Measurements from ENCODE around the gene PIP5K1B. TPM values are rescaled to one million over a fixed set of nuclear protein-coding genes. Genes with fewer than 3 reads are reported as not detected.

Gene PIP5K1B
- total RNA-seq, 1 experiment from 2014 or later, result 0.20 TPM

DNA sequence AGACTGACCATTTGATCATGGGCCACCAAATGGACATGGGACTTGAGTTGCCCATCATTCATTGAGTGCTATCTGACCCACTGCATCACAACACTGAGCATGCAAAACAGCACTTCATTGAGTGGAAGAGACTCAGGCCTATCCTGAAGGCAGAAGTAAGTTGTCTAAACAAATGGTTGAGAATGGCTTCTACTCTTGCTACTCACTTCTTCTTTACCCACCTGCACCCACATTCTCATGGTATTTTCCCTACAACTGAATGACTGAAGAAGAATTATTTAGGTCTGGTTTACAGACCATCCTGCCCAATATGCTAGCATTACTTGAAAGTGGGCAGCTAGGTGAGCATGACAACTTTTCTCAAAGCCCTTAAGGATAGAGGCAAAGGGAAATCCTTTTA lies 41.0 kb upstream of the PIP5K1B start:
- no TSS peak for BruUV-seq (replicated peaks)
- Histone ChIP-seq H3K4me1 (ENCODE audit: control insufficient read depth in 1 of 2, insufficient read depth in 2 of 2, low read length in 2 of 2) (no peaks in the 10 kb centered on the region), H3K27me3 (ENCODE audit: insufficient read depth, low read length) (peaks cover 14% of the 10 kb centered on the region; the same call in 1 of the 2 replicates), H3K36me3 (ENCODE audit: control insufficient read depth in 1 of 2, insufficient read depth in 2 of 2, low read length in 2 of 2) (no peaks in the 10 kb centered on the region), H4K20me1 (ENCODE audit: insufficient read depth) (no peaks in the 10 kb centered on the region), H3K9ac (ENCODE audit: low read length) (no peak overlapping the region), H3K27ac (ENCODE audit: low read depth, low read length) (no peak overlapping the region), H3K9me3 (ENCODE audit: control insufficient read depth in 1 of 2, insufficient read depth in 1 of 2, low read depth in 1 of 2, low read length in 2 of 2) (no peaks in the 10 kb centered on the region), H3K4me2 (ENCODE audit: low read length) (no peak overlapping the region), H3K9me2 (ENCODE audit: insufficient read depth) (no peaks in the 10 kb centered on the region), H2AFZ (ENCODE audit: low read depth, low read length, poor library complexity, severe bottlenecking) (no peak overlapping the region), H3K4me3 (replicated peaks in 1 of 2; ENCODE audit: low read depth in 1 of 2, low read length in 2 of 2) (no peak overlapping the region), H3K79me2 (ENCODE audit: insufficient read depth, low read length) (no peaks in the 10 kb centered on the region)
- DNase-seq (ENCODE audit: low read depth, low spot score) (no peak), ATAC-seq (no peak)
- CTCF ChIA-PET, result no interaction called here
- intact Hi-C loops (cut with micrococcal nuclease), result no loop called here
- POLR2A ChIA-PET, result no interaction called here
- TF ChIP-seq CBX3 (IDR thresholded peaks at IDR 0.05; ENCODE audit: low read depth), result no peak
- no peak for TF ChIP-seq FOSL1 (IDR thresholded peaks at IDR 0.05; ENCODE audit: low read depth)
- TF ChIP-seq EGR1 (IDR thresholded peaks at IDR 0.05; ENCODE audit: low read depth), result no peak
- TF ChIP-seq SP1 (IDR thresholded peaks at IDR 0.05; ENCODE audit: low read depth), result no peak
- RAD21 ChIA-PET (ENCODE audit: low non-redundant PET in 1 of 2, low total read pairs in 2 of 2, uncharacterized antibody in 2 of 2, unreplicated experiment in 2 of 2), result no interaction called here

- Histone ChIP-seq H3K27me3 (ENCODE audit: insufficient read depth, low read length) (peaks cover 17% of the 10 kb centered on the region), H3K79me2 (ENCODE audit: insufficient read depth, low read length) (no peaks in the 10 kb centered on the region), H2AFZ (ENCODE audit: low read depth, low read length, poor library complexity, severe bottlenecking) (no peak overlapping the region), H3K27ac (ENCODE audit: low read depth, low read length) (no peak overlapping the region), H4K20me1 (ENCODE audit: insufficient read depth) (no peaks in the 10 kb centered on the region), H3K36me3 (ENCODE audit: control insufficient read depth in 1 of 2, insufficient read depth in 2 of 2, low read length in 2 of 2) (no peaks in the 10 kb centered on the region), H3K9me2 (ENCODE audit: insufficient read depth) (no peaks in the 10 kb centered on the region), H3K4me2 (ENCODE audit: low read length) (no peak overlapping the region), H3K4me3 (replicated peaks in 1 of 2; ENCODE audit: low read depth in 1 of 2, low read length in 2 of 2) (no peak overlapping the region), H3K4me1 (ENCODE audit: control insufficient read depth in 1 of 2, insufficient read depth in 2 of 2, low read length in 2 of 2) (no peaks in the 10 kb centered on the region), H3K9me3 (ENCODE audit: control insufficient read depth in 1 of 2, insufficient read depth in 1 of 2, low read depth in 1 of 2, low read length in 2 of 2) (no peaks in the 10 kb centered on the region), H3K9ac (ENCODE audit: low read length) (no peak overlapping the region)
- ATAC-seq (no peak), DNase-seq (ENCODE audit: low read depth, low spot score) (no peak)
- intact Hi-C loops (cut with micrococcal nuclease), result no loop called here
- BruUV-seq (replicated peaks), result no TSS peak
- ChIA-PET RAD21 (ENCODE audit: low non-redundant PET in 1 of 2, low total read pairs in 2 of 2, uncharacterized antibody in 2 of 2, unreplicated experiment in 2 of 2) (no interaction called here), CTCF (no interaction called here), POLR2A (no interaction called here)
- TF ChIP-seq ZFX (IDR thresholded peaks at IDR 0.05) (no peak), EGR1 (IDR thresholded peaks at IDR 0.05; ENCODE audit: low read depth) (no peak), ATF3 (IDR thresholded peaks at IDR 0.05) (no peak), ZNF274 (IDR thresholded peaks at IDR 0.05; ENCODE audit: low read depth, low read length) (no peak), EZH2phosphoT487 (IDR thresholded peaks at IDR 0.05; ENCODE audit: borderline replicate concordance) (no peak), POLR2A (IDR thresholded peaks at IDR 0.05; ENCODE audit: borderline replicate concordance, extremely low read depth, insufficient read depth, insufficient read length) (no peak), EZH2 (IDR thresholded peaks at IDR 0.05) (no peak), TCF7L2 (IDR thresholded peaks at IDR 0.05; ENCODE audit: borderline replicate concordance, extremely low read depth, insufficient read depth, insufficient read length) (no peak)
These were observed 36.9 kb upstream of the PIP5K1B start for GRCh38 chr9:68668127-68668526.

All from HCT116 (cell line).